ENCODE results near the gene AFAP1L2.

Gene AFAP1L2

DNA sequence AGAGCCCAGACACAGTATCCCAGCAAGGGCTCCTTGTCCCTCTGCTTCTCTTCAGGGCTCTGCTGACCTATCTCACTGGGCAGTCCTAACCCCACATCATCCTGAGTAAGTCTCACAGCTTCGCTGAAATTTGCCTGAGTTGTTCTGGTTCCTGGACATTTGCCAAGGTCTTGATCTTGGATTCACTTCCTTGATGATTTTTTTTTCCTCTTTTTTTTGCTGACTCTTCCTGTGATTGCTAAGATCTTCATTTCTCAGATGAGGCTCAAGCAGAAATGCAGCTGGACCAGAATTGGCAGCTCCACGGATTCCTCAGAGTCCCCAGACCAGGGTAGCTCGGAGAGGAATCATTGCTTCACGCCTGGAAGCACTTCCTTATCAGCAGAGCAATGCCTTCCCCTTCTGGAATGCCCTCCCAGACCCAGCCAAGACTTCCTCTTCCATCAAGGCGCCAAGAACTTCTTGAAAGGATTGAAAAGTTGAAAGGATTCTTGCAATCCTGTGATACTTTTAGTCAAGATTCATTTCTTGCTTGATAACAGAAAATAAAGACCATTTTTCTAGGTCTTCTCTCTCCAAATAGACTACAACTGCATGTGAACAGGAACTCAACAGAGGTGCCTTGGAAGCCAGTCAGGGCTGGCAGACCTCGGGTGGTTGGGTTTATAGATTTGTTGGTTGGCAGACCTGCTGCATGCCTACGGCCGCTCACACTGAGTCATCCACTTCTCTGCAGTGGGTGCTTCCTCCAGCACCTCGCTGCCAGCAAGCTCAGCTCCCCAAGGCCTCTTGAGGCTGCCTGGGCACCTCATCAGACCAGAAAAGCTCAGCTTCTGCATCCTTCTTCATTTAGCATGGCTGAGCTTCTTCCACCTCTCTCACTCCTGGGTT lies 8.8 kb upstream of the AFAP1L2 start:
- no peak for DNase-seq

DNA sequence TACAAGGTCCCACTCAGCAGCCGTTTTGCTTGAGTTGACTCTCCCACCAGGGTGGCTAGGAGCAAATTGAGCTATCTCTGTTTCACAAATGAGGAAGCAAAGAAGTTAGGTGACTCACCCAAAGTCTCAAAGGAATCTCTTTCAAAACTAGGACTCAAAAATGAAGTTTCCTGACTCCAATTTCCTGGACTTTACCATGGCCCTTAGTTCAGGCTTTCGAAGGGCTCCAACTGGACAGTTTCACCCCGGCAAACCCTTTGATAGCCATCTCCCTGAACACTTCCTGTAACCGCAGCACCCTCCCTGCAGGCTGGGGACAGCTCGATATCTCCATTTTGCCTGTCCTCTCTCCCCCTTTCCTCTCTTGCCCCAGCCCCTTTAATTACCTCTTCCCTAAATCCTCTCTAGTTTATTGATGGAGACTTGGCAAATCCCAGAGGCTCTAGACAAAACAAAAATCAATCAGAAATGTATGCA lies 4.7 kb upstream of the AFAP1L2 start:
- DNase-seq, result no peak

DNA sequence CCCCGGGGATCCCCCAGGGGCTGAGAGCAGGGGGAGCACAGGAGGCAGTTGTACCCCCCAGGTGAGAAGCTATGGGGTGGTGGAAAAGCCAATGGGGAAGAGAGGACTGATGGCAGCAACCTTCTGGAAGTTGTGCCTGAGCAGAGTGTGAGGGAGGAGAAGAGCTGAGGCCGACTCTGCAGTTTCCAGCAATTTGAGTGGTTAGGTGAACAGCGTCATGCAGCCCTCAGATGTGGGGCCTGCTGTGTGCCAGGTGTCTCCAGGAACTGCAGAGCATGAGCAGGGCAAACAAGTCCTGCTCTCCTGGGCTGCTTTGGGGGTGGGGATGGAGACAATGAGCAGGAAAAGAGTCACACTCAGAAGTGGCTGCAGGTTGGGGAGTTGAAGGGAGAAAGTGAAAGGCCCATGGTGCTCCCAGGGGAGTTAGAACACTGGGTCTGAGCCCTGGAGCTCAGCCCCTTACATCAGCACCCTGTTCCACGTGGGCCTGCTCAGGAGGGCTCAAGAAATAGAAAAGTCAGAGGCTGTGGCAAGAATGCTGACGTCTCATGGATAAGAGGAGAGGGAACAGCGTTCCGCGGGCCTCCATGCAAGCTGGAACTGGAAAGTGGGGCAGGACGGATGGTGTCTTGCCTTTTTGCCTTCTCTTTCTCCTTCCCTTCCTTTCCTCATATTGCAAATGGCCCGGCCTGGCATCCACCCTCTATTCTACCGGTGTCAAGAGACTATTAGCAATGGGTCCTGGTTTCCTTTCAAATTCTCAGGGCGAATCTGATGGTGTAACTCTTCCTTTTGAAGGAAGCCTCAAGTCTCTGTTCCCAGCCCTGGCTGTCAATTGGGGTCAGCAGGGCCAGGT lies 4.0 kb upstream of the AFAP1L2 start:
- DNase-seq, result no peak

DNA sequence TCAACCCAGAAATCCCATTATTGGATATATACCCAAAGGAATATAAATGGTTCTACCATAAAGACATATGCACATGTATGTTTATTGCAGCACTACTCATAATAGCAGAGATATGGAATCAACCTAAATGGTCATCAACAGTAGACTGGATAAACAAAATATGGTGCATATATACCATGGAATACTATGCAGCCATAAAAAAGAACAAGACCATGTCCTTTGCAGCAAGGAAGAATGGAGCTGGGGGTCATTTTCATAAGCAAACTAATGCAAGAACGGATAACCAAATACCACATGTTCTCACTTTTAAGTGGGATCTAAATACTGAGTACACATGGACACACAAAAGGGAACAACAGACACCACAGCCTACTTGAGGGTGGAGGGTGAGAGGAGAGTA lies 2.2 kb upstream of the AFAP1L2 start:
- DNase-seq, result no peak

DNA sequence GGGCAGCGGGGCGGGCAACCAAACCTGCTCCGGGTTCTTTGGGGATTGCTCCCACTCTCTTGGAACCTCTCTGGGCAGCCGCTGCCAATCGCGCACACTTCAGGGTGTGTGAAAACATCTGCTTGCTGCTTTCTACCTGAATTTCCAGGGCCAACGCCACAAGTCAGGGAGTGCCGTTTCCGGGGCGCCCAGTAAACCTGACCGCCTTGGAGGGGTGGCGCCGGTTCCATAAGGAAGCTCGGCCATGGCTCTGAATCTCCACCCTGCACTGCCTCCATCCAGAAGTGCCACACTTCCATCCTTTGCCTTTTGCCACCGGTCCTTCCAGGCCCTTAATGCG lies 679 bp upstream of the AFAP1L2 start:
- no peak for DNase-seq

DNA sequence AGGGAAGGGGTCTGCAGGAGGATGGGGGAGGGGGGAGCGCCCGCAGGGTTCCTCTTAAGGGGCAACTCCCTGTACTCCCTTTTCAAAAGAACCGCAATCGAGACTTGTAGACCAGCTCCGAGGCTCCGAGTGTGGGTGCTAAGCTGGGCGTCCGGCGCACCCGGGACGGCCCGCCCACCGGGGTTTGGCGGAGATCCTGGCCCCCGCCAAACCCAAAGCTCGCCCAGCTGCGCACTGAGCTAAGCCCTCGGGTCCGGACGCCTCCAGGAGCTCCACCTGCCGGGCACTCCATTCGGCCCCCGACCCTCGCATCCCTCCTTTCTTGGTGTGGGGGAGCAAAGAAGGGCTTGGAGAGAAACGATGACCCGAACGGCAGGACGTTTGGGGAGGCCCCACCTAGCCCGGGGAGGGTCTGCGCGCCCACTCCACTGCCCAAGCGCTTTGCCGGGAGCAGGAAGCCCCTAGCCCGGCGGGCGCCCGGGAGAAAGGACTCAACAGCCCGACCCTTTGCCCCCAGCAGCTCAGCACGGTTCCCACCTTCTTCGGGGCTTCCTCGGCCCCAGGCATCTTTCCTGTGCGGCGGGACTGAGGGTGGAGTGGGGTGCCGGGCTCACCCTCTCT lies 651 bp downstream of the AFAP1L2 start:
- DNase-seq, result no peak

DNA sequence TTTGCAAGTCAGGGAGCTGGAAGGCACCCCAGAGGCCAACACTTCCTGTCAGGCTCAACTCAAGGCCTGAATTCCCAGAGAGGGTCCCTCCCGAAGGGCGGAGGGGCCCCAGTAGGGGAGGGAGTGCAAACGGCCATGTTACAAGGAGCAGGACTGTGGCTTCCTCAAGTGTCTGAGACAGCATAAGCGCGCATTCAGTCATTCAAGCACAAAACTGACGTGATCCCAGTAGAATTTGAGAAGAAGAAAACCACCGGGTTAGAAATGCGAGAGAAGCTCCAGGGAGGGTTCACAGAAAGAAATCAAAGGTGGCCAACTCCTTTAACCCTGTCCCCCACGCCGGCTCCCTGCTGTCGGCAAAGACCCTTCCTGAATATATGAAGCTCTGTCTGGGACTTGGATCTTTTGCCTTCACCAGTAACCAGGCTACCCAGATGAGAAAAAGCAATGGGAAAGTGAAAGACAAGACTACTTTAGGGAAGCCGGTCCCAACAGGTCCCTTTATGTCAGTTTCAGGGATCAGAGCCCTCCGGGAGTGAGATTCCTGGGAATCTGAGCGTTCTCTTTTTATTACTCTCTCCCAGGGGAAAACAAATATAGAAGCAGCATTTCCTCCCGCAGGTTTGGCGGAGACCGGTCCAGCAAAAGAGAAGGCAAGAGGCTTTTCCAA lies 1.3 kb downstream of the AFAP1L2 start:
- no peak for DNase-seq

DNA sequence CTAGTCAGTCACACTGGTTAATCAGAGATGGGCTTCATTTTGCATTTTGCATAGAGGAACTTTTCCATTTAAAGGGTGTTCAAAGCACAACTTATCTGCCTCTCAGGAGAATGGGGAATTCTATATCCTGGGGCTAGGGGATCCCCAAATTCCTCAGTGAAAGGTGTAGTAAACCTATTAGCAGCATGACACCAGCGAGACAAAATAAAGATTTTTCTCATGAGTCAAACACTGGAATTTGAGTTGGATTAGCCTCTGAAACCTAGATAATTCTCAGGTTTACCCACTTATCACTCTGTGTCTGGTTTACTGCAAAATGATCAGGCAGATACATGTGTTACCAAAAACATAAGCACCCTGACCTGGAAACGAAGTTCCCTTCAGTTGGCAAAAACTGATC lies 2.1 kb downstream of the AFAP1L2 start:
- no peak for DNase-seq

DNA sequence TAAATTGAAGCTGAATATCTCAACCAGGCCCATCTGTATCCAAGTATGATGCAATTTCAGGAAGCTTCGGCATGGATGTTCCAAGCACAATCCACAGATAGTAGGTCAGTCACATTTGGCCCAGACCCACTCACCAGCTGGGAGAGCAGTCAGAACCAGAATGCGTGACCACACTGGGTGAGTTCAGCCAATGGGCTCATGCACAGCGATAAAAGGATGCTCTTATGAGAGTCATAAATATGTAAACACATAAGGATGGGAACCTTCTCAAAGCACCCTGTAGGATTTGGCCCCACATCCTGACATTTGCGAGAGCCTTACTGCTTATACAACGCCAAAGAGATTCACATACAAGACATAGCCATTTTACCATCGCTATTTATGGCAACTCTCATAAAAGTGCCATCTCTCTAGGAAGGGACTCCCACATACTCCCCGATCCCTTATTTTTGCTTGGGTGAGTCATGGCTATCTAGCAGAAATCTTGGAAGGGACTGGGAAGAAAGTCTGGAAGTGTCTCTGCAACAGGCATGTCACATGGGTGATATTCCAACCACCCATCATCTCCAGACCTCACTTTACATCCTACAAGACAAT lies 3.0 kb downstream of the AFAP1L2 start:
- DNase-seq, result no peak

DNA sequence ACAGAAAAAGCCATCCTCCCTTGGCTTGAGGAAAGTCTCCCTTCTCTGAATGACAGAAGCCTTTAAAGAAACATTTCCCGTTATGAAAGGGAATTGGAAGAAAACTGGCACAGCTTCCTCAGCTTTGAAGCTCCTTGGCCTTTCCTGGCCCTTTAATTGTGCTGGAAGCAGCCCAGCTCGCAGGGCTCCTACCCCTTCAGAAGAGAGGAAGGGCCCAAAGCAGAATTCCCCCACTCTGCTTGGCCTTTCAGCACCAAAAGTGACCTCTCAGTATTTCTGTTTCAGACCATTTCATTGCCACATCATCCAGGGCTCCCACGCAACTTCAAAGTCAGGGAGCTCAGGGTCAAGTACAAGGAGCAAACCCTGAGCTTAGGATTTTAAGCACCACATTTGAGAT lies 4.2 kb downstream of the AFAP1L2 start:
- DNase-seq, result no peak

DNA sequence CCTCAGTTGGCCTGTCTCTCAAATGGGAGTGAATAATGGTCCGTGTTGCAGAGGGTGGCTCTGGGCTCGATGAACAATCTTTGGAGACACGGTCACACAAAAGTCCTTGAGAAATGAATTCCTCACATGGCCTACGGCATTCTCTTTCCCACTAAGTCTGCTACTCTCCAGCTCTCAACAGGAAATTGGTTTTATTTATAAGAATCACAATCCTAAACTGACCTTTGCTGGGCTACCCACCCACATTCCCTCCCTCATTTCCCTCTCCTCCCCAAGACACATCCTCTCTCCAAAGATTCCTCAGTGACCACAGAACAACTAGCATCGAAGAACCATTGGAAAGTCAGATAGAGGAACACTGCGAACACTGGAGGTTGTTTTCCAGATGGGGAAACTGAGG lies 4.7 kb downstream of the AFAP1L2 start:
- no peak for DNase-seq

DNA sequence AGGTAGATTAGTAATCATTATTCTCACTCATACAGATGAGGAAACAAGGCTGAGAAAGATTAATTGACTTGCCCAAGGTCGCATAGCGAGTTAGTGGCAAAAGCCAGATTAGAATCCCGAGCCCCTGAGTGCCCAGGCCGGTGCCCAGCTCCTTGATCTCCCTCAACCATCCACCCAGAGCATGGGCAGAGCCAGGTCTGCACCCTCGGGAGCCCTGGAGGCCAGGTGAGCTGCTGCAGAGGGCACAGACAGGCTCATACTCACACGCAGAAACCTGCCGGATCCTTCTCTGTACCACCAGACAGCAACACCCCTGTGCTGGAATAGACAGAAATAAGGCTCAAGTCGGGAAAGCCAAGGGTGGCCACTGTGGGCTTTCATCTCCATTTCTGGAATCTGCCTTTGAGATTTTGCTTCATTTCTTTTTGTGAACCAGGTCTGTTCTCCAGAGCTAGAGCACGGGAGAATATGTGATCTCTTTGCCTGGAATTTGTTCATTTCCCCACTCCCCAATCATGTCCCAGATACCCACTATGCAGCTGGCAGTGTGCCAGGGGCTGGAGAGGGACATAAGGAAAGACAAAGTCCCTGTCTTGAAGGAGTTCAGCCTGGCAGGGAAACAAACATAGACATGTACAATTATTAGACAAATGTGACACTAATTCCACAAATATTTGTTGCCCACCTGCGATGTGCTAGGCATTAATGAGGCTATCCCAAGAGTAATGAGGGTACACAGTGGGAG lies 5.5 kb downstream of the AFAP1L2 start:
- DNase-seq, result no peak

DNA sequence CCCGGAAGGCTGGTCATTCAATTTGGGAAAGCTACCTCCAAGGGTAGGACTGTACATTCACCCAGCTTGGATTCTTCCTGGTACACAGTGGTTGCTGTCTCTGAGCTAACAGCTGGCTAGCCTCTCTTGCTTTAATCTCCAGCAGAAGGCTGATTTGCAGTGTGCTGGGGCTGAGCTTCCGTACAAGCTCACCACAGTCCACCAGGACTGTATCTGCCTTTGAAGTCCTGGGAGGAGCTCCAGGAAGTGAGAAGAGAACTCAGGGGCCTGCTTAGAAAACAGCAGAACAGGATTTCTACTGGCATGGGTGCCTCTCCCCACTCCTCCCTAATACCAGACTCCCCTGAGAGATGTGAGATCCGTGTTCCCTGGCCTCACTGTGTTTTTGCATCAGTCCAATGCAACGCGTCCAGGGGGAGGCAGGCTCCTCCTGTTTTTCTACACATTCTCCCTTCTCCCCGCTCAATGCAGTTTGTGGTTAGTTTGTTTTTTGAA lies 6.6 kb downstream of the AFAP1L2 start:
- DNase-seq, result no peak

DNA sequence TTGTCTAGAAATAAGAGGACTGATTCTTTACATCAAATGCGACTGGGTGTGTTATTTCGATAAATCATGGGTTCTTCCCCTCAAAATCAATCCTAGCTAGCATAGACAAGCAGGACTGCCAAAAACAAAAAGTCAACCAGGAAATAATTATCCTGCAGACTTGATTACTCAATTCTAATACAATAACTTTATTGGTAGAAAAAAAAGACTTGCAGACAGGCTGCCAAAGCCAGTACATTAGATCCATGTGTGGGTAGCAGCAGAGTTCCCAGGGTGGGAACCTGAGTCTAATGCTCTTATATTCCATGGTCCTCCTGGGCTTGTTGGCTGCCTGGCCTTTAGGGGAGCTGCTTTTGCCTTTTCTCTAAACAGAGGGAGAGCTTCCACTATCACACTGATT lies 7.8 kb downstream of the AFAP1L2 start:
- no peak for DNase-seq

DNA sequence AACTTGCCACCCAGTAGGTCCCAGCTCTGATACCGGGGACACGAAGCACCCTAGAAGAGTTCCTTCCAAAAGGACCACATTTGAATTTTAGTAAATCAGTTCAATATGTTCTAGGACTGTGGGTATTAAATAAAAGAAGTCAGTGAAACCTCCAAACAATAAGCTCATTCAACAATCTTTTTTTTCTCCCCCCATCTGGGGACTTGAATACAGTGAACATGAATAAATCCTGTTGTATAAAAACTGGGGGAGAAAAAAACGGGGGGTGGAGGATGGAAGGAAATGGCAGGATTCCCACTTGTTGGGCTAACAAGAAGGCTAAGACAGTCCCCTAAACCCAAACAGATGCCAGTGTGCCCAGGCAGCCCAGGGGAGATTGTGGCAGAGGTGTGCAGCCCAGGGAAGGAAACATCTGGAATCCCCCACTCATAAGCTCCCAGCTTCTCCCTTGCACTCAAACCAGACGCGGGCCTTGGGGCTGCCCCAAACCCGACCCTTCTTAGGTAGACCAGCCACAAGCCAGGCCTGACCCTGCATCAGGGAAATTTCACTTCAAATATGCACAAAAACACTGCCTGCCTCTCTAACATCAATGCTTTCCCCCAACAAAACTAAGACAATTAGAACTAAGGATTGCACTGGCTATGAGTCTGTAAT lies 8.8 kb downstream of the AFAP1L2 start:
- DNase-seq, result no peak

DNA sequence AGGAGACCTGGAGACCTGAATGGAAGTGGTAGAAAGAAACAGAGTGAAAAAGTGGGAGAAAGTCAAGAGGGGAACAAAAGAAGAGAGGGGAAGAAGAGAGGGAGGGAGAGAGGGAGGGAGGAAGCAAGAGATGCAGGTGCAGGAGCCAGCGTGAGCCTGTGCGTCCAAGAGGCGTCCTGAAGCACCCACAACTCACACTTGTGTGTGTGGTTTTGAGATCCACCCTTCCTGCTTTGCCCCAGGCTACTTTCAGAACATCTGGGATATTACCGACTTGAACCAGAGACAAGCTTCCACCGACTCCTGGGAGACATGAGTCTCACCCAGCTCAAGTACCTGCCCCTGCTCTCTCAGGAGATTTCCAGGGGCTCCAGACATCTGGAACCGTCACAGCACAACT lies 9.8 kb downstream of the AFAP1L2 start:
- no peak for DNase-seq

DNA sequence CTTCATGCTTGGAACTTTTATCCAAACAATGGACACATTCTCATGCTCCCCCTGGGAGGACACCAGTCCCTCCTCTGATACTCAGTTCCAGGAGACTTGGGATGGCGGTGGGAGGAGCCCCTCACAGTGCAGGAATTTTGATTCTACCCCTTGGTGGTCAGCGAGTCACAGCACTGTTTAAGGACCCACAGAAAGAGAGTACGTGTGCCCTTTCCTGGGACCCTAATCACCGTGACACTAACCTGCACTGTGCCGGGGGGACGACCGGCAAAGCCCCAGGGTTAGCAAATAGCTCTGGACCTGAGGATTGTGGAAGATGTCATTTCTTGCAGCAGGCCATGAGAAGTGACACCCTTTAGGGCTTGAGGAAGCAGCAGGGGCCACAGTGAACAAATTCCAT lies 10.4 kb downstream of the AFAP1L2 start:
- no peak for DNase-seq

DNA sequence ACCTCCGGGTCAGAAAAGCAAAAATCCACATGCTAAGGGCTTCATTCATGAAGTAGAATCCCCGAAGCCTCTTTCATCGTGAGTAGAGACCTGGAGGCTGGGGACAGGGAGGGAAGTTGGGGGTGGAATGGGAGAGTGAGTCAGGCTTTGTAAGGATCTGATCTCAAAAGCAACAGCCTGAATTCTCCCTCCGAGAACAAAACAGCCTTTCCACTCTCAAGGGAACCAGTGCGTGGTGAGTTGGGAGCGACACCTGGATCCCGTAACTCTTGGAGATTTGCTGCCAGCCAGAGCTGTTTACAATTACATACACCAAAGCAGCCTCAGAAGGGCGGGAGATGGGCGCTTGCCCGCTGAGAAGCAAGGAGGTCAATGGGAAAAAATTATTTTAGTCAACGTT lies 10.8 kb downstream of the AFAP1L2 start:
- no peak for DNase-seq

DNA sequence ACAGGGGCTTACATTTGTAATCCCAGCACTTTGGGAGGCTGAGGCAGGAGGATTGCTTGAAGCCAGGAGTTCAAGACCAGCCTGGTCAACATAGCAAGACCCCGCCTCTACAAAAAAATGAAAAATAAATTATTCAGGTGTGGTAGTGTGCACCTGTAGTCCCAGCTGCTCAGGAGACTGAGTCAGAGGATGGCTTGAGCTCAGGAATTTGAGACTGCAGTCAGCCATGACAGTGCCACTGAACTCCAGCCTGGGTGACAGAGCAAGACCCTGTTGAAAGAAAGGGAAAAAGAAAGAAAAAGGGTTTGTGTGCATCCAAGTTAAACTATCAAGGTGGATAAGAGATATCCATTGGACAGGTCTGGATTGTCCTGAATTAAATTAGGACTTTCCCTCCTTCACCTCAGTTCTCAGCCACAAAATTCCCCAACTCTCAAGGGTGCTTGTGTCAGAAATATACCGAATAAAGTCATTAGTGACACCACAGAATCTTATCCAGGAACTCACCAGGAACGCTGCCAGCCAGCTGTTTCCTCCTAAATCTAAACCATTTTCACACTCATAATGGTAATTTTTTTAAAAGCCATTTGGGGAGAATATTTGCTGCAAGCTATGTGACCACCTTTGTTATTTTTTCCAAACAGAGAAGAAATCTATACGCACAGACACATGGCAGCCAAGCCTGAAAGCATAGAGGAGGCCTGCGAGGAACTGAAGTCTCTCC lies 12.0 kb downstream of the AFAP1L2 start:
- DNase-seq, result no peak

DNA sequence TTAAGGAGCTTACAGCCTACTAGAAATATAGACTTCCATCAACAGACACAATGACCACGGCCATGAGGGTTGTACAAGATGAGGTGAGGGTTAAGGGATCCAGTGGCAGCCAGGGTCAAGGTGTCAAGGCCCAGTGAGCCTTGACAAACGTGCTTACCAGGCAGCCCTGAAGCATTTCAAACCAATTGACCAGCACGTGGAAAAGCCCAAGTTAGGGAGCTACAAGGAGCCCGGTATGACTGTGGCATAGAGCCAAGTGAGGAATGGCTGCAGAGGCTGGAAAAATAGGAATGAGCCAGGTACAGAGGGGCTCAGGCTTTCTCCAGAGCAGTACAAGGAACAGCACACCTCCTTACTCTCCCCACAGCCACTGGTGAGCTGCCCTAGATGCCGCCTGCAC lies 12.7 kb downstream of the AFAP1L2 start:
- no peak for DNase-seq

DNA sequence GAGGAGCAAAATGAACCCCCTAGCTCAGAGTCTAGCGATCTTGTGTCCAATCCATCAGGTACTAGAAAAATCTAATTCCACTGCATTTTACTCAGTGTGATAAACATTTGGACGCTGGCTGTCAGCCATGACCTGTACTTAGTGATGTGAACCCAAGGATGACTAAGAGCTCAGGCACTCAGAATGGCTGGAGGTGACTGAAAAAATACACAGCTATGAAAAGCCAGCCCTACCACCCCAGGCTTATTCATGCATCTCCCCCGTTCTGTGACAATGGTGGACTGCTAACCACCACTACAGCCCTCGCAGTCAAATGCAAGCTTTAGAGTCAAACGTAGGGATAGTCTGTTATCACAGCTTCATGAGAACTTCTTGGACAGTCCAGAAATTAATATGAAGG lies 14.9 kb downstream of the AFAP1L2 start:
- no peak for DNase-seq

All from CD4-positive, alpha-beta T cell treated with Interleukin-15 for 1 hour (primary cell).